PFSK-1 (cell line): ENCODE measurements around the gene STRN3.

Experiments used
- FOXP2 ChIP-seq: optimal IDR thresholded peaks from 2 replicates; pipeline ENCODE3; 2011; ENCODE audit warnings: borderline replicate concordance, control low read depth, inconsistent platforms; ENCODE audit not compliant: insufficient read depth; ENCODE audit errors: extremely low read length, extremely low read depth
- POLR2AphosphoS5 ChIP-seq: IDR thresholded peaks from 2 replicates; pipeline ENCODE4 v1.6.1; 2012; ENCODE audit warnings: low read depth, mild to moderate bottlenecking, control low read depth, low read length, moderate library complexity
- REST ChIP-seq, 2 experiments: IDR thresholded peaks; 2 replicates each; pipeline versions ENCODE4 v1.6.1 to v1.8.0; 2011 to 2012; ENCODE audit warnings: low read depth in 2 of 2, low read length in 2 of 2, control low read depth in 1 of 2, inconsistent platforms in 1 of 2, mild to moderate bottlenecking in 1 of 2, moderate library complexity in 1 of 2; ENCODE audit not compliant: insufficient read depth in 1 of 2
- SIN3A ChIP-seq: IDR thresholded peaks from 2 replicates; pipeline ENCODE4 v1.6.1; 2012; ENCODE audit warnings: mild to moderate bottlenecking, low read length, moderate library complexity, borderline replicate concordance; ENCODE audit not compliant: insufficient read depth
- TAF1 ChIP-seq: IDR thresholded peaks from 2 replicates; pipeline ENCODE4 v1.6.1; 2012; ENCODE audit warnings: low read length, control low read depth, borderline replicate concordance; ENCODE audit not compliant: insufficient read depth

STRN3 gene

GRCh38 chr14:31068235-31068634 is 42.1 kb upstream of the STRN3 start:
- no peak for TF ChIP-seq FOXP2
- TF ChIP-seq REST (IDR thresholded peaks at IDR 0.05; ENCODE audit: insufficient read depth in 1 of 2, low read depth in 2 of 2, low read length in 2 of 2), result no peak
- no peak for TF ChIP-seq POLR2AphosphoS5
- TF ChIP-seq SIN3A, result no peak
- TF ChIP-seq TAF1, result no peak

- TF ChIP-seq POLR2AphosphoS5 (no peak), SIN3A (no peak), FOXP2 (no peak), TAF1 (no peak), REST (IDR thresholded peaks at IDR 0.05; ENCODE audit: insufficient read depth in 1 of 2, low read depth in 2 of 2, low read length in 2 of 2) (no peak)
Observed at GRCh38 chr14:31060253-31060875, 34.2 kb upstream of the STRN3 start.

- no peak for TF ChIP-seq FOXP2
- no peak for TF ChIP-seq TAF1
- TF ChIP-seq REST (IDR thresholded peaks at IDR 0.05; ENCODE audit: insufficient read depth in 1 of 2, low read depth in 2 of 2, low read length in 2 of 2), result no peak
- no peak for TF ChIP-seq POLR2AphosphoS5
- no peak for TF ChIP-seq SIN3A
Observed at GRCh38 chr14:31059152-31059924, 33.2 kb upstream of the STRN3 start.

- TF ChIP-seq POLR2AphosphoS5 (no peak), TAF1 (no peak), SIN3A (no peak), FOXP2 (no peak), REST (IDR thresholded peaks at IDR 0.05; ENCODE audit: insufficient read depth in 1 of 2, low read depth in 2 of 2, low read length in 2 of 2) (no peak)
Observed at GRCh38 chr14:31057701-31058364, 31.7 kb upstream of the STRN3 start.
